ENCODE data around the gene AHCYL2. TPM values are rescaled to one million over a fixed set of nuclear protein-coding genes. Genes with fewer than 3 reads are reported as not detected.
"Not testable (repeated sequence)": the region's sequence is repeated elsewhere in the genome, so short reads cannot be mapped to it uniquely, and the experiment has no call there.

AHCYL2 gene
- total RNA-seq, 1 experiment from 2014 or later, result 74.0 TPM

DNA sequence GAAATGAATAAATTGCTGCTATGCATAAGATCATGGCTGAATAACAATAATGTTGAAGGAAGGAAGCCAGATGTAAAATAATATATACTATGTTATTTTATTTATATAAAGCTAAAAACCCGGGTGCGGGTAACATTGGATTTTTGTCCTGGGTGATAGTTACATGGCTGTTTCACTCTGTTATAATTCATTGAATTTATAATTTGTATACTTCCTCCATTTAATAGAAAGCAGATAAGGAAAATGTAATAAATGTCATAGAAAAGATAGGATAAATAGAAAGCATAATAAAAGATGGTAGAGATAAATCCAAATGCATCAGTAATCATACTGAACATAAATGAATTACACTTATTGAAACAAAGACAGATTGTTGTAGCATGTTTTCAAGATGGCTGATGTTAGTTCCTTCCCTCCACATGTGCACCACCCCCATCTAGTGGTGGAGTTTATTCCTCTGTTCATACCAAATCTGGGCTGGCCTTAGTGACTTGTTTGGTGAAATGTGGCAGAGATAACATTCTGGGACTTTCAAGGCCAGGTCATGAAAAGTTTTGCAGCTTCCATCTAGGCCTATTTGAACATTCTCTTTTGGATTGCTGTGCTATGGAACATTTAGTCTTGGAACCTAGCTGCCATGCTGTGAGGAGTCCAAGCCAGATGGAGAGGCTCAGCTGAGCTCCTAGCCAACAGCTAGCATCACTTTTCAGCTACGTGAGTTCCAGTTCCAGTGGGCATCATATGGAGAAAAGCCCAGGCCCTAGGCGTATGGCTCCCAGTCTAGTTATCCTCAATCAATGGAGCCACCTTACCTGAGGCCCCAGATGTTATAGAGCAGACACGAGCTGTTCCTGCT is 46.9 kb downstream of the AHCYL2 start:
- DNase-seq (ENCODE audit: low spot score), result peak; percentile 40
- in situ Hi-C loops (cut with HindIII; ENCODE audit: low sequenced_read_pairs), result no loop called here

GRCh38 chr7:129273936-129274335 is 49.1 kb downstream of the AHCYL2 start:
- in situ Hi-C loops (cut with HindIII; ENCODE audit: low sequenced_read_pairs), result no loop called here
- DNase-seq (ENCODE audit: low spot score), result no peak

- in situ Hi-C loops (cut with HindIII; ENCODE audit: low sequenced_read_pairs), result no loop called here
- no peak for DNase-seq (ENCODE audit: low spot score)
These were observed 52.8 kb downstream of the AHCYL2 start for GRCh38 chr7:129277629-129278028.

GRCh38 chr7:129278688-129279087 is 53.9 kb downstream of the AHCYL2 start:
- DNase-seq (ENCODE audit: low spot score), result no peak
- in situ Hi-C loops (cut with HindIII; ENCODE audit: low sequenced_read_pairs), result no loop called here

- in situ Hi-C loops (cut with HindIII; ENCODE audit: low sequenced_read_pairs), result no loop called here
- DNase-seq (ENCODE audit: low spot score), result no peak
These were observed 54.9 kb downstream of the AHCYL2 start for GRCh38 chr7:129279757-129280156.

- no peak for DNase-seq (ENCODE audit: low spot score)
- in situ Hi-C loops (cut with HindIII; ENCODE audit: low sequenced_read_pairs), result no loop called here
These were observed 56.3 kb downstream of the AHCYL2 start for GRCh38 chr7:129281163-129281562.

DNA sequence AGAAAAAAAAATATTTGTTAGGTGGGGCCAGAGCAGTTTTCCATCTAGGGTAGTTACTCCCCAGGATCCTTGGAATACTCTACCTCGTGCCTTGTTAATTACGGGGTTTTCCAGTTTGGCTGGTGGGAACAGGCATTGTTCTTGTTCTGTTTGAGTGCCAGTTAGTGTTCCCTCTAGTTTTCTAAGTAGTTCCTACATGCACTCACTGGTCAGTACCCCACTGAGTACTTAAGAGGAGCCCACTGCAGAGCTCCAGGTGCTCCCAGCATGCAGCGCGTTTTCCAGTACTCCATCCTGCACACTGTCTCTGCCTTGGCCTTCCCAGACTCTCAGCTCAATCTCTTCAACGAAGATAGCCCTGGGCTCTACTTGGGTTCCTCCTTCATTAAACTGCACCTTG is 58.0 kb downstream of the AHCYL2 start:
- in situ Hi-C loops (cut with HindIII; ENCODE audit: low sequenced_read_pairs), result no loop called here
- no peak for DNase-seq (ENCODE audit: low spot score)

- DNase-seq (ENCODE audit: low spot score), result no peak
- in situ Hi-C loops (cut with HindIII; ENCODE audit: low sequenced_read_pairs), result no loop called here
These were observed 59.1 kb downstream of the AHCYL2 start for GRCh38 chr7:129283936-129284335.

- in situ Hi-C loops (cut with HindIII; ENCODE audit: low sequenced_read_pairs), result no loop called here
- no peak for DNase-seq (ENCODE audit: low spot score)
These were observed 60.3 kb downstream of the AHCYL2 start for GRCh38 chr7:129285111-129285510.

GRCh38 chr7:129292861-129293260 is 68.0 kb downstream of the AHCYL2 start:
- no peak for DNase-seq (ENCODE audit: low spot score)
- in situ Hi-C loops (cut with HindIII; ENCODE audit: low sequenced_read_pairs), result no loop called here

GRCh38 chr7:129295015-129295423 is 70.2 kb downstream of the AHCYL2 start:
- DNase-seq (ENCODE audit: low spot score), result peak; percentile 20
- in situ Hi-C loops (cut with HindIII; ENCODE audit: low sequenced_read_pairs), result no loop called here

DNA sequence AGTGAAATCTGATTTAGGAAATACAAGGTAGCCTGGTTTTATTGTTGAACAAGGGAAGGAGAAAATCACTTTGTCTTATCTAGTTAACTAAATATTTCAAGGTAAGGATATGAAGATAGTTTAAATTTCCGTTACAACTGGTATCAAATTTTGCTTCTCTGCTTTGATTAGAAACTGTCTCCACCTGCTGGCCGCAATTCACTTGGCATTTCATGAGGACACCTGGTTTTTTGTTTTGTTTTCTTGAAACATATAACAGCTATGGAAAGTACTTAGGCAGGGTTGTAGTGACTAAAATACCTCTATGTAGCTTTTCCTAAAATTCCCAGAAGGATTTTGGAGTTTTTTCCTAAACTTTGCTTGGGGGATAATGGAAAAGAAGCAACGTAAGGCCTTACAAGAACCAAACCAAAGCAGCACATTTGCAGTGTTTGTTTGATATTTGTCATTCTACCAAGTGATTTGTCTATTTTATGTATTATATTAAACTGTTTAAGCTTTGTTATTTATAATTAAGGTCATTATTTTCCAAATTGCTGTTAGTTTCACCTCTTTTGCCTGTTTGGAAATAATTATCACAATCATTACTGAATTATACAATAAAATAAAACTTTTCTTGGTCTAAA is 73.6 kb downstream of the AHCYL2 start:
- peak; percentile 65 for DNase-seq (ENCODE audit: low spot score)
- in situ Hi-C loops (cut with HindIII; ENCODE audit: low sequenced_read_pairs), result no loop called here

GRCh38 chr7:129299889-129300288 is 75.1 kb downstream of the AHCYL2 start:
- DNase-seq (ENCODE audit: low spot score), result no peak
- in situ Hi-C loops (cut with HindIII; ENCODE audit: low sequenced_read_pairs), result no loop called here

- DNase-seq (ENCODE audit: low spot score); in situ Hi-C loops (cut with HindIII; ENCODE audit: low sequenced_read_pairs): not testable (repeated sequence)
These were observed 75.5 kb downstream of the AHCYL2 start for GRCh38 chr7:129300299-129300698.

DNA sequence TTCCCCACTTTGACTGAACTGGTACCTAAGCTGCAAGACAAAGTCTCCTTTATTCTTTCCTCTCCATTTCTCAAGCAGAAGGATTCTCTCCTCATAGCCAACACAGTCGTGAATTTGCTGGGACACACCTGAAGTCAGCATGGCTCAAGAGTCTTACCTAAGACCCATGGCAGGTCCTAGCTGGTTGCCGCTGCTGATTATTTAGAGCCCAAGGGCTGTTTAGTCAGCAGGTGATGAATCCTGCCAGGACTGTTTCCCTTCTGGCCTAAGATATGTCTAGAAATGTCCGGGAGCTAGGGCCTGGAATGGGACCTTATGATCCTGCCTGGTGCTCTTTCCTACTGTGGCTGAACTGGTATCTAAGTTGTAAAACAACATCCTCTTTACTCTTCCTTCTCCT is 82.8 kb downstream of the AHCYL2 start:
- in situ Hi-C loops (cut with HindIII; ENCODE audit: low sequenced_read_pairs), result no loop called here
- no peak for DNase-seq (ENCODE audit: low spot score)

DNA sequence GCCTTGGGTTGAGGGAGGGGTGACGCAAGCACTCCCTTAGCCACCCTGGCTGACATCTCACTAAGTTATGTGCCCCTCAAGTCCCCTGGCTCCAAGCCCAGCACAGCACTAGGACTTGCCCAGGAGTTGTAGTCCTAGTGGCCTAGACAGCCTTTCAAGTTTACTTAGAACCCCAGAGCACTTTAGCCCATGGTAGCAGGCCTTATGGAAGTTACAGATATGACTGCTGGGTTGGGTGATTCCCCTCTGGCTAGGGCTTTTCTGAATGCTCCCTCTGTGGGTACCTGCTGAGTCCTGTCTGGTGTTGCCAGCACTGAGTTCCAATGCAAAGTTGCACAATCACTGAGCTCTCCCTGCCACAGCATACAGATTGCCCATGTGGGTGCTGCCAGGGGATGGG is 83.2 kb downstream of the AHCYL2 start:
- in situ Hi-C loops (cut with HindIII; ENCODE audit: low sequenced_read_pairs), result no loop called here
- no peak for DNase-seq (ENCODE audit: low spot score)

- in situ Hi-C loops (cut with HindIII; ENCODE audit: low sequenced_read_pairs), result no loop called here
- DNase-seq (ENCODE audit: low spot score), result no peak
These were observed 86.6 kb downstream of the AHCYL2 start for GRCh38 chr7:129311429-129311828.

GRCh38 chr7:129313282-129313681 is 88.5 kb downstream of the AHCYL2 start:
- no peak for DNase-seq (ENCODE audit: low spot score)
- in situ Hi-C loops (cut with HindIII; ENCODE audit: low sequenced_read_pairs), result no loop called here

DNA sequence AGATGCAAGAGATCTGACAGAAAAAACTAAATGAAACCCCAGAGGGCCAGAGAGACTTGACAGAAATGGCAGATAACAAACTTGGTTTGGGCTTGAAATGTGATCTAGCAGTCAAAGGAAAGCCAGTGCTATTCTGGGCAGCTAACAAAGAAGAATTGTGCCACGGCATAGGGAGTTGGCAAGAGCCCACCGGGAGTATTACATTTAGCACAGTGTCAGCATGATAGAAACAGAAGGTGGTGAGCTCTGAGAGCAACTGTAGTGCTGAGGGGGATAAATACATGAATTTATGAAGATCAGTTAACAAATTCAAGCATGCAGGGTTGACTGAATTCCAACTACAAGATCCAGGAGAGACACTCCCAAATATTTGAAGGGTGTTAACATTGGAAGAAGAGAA is 91.1 kb downstream of the AHCYL2 start:
- peak; percentile 95 for DNase-seq (ENCODE audit: low spot score)
- in situ Hi-C loops (cut with HindIII; ENCODE audit: low sequenced_read_pairs), result no loop called here

- in situ Hi-C loops (cut with HindIII; ENCODE audit: low sequenced_read_pairs), result no loop called here
- no peak for DNase-seq (ENCODE audit: low spot score)
These were observed 92.6 kb downstream of the AHCYL2 start for GRCh38 chr7:129317450-129317849.

DNA sequence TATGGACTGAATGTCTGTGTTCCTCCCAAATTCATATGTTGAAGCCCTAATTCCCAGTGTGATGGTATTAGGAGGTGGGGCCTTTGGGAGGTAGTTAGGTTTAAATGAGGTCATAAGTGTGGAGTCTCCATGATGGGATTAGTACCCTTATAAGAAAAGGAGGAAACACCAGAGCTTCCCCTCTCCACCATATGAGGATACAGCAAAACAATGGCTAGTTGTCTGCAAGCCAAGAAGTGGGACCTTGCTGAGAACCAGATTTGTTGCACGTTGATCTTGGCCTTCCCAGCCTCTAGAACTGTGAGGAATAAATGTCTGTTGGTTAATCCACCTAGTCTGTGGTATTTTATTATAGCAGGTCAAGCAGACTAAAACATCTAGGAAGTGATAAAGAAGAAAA is 102.2 kb downstream of the AHCYL2 start:
- in situ Hi-C loops (cut with HindIII; ENCODE audit: low sequenced_read_pairs), result no loop called here
- no peak for DNase-seq (ENCODE audit: low spot score)
